K562 (cell line): ENCODE data around the gene CEP128. TPM values are rescaled to one million over a fixed set of nuclear protein-coding genes. Genes with fewer than 3 reads are reported as not detected.

Experiments
- ATAC-seq: fragments of 200-7000 bp; cut with Tn5 transposase; 3 replicates; pipeline ENCODE4 v1.9.1; 2020; ENCODE audit warnings: moderate library complexity
- BruUV-seq: library from RNA; stranded (reverse); fragments of 400-500 nt; replicated peaks from 2 replicates; lab custom pipeline; 2021; lab: Mats Ljungman, UMichigan
- CTCF ChIA-PET: fragments of 300-600 bp; formaldehyde crosslinking; extraction: SDS; loops from one replicate; lab custom pipeline; 2021; ENCODE audit warnings: low intra/inter-chr PET ratio; lab: Yijun Ruan, JAX
- POLR2A ChIA-PET: fragments of 300-600, 350-650 bp; sonication (Branson Sonifier 250); formaldehyde crosslinking; extraction: SDS; loops from one replicate; lab custom pipeline; 2021; ENCODE audit warnings: antibody characterized with exemption, inconsistent platforms; lab: Yijun Ruan, JAX
- DNase-seq, 4 experiments: peaks; one replicate each; pipeline versions ENCODE4 v3.0.0 to v3.0.0-alpha.2; 2011 to 2018; ENCODE audit warnings: low spot score in 3 of 4, mixed read lengths in 3 of 4; ENCODE audit errors: extremely low read depth in 1 of 4
- FAIRE-seq: peaks from 2 replicates; lab custom pipeline; 2011; peaks lifted over from hg19 to GRCh38; lab: Jason Lieb, UNC
- H2AFZ ChIP-seq: 2 replicates; pipeline ENCODE4 v1.6.0; 2011; ENCODE audit warnings: low read depth, low read length, control low read depth, inconsistent platforms
- H3K27ac ChIP-seq: fragments of 200-600 bp; 3 replicates; pipeline ENCODE4 v1.8.0; 2011; ENCODE audit warnings: low read depth, mild to moderate bottlenecking, control low read depth, inconsistent platforms, low read length, moderate library complexity, mixed read lengths; ENCODE audit errors: extremely low read depth
- H3K27me3 ChIP-seq, 2 experiments: fragments of 300-600 bp in 1 of 2; 2 replicates in 1 of 2; 3 replicates in 1 of 2; pipeline versions ENCODE4 v1.6.0 to v1.8.0; 2011; ENCODE audit warnings: inconsistent platforms in 2 of 2, low read length in 2 of 2, mild to moderate bottlenecking in 1 of 2, mixed read lengths in 1 of 2, moderate library complexity in 1 of 2; ENCODE audit not compliant: control insufficient read depth in 2 of 2, insufficient read depth in 2 of 2
- H3K36me3 ChIP-seq: fragments of 300-600 bp; 3 replicates; pipeline ENCODE4 v1.8.0; 2011; ENCODE audit warnings: mild to moderate bottlenecking, low read length, inconsistent platforms; ENCODE audit not compliant: control insufficient read depth, insufficient read depth
- H3K4me1 ChIP-seq, 2 experiments: fragments of 200-600 bp in 1 of 2; replicated peaks in 1 of 2; 2 replicates in 1 of 2; 3 replicates in 1 of 2; pipeline versions ENCODE4 v1.5.1 to v1.8.0; 2011; ENCODE audit warnings: inconsistent platforms in 2 of 2, low read length in 2 of 2, mild to moderate bottlenecking in 1 of 2, mixed read lengths in 1 of 2, moderate library complexity in 1 of 2; ENCODE audit not compliant: control insufficient read depth in 2 of 2, insufficient read depth in 2 of 2
- H3K4me2 ChIP-seq: 2 replicates; pipeline ENCODE4 v1.6.1; 2011; ENCODE audit warnings: low read length, control low read depth, inconsistent platforms, mixed read lengths; ENCODE audit not compliant: insufficient read depth
- H3K4me3 ChIP-seq: fragments of 200-600 bp; sonication (generic), shearing (Covaris generic); 2 replicates; pipeline ENCODE4 v1.5.1; 2016; ENCODE audit warnings: control low read depth, inconsistent platforms
- H3K79me2 ChIP-seq: fragments of 200-600 bp; 3 replicates; pipeline ENCODE4 v1.8.0; 2011; ENCODE audit warnings: low read length, inconsistent platforms; ENCODE audit not compliant: control insufficient read depth, insufficient read depth
- H3K9ac ChIP-seq, 2 experiments: 2 replicates each; pipeline versions ENCODE4 v1.6.0 to v1.6.1; 2011; ENCODE audit warnings: low read depth in 2 of 2, low read length in 2 of 2, control low read depth in 1 of 2, inconsistent platforms in 1 of 2, mild to moderate bottlenecking in 1 of 2, mixed read lengths in 1 of 2; ENCODE audit not compliant: insufficient read depth in 1 of 2
- H3K9me1 ChIP-seq: one replicate; pipeline ENCODE4 v1.6.0; 2011; ENCODE audit warnings: inconsistent platforms, mild to moderate bottlenecking, low read length, moderate library complexity; ENCODE audit not compliant: control insufficient read depth, insufficient read depth
- H3K9me3 ChIP-seq: replicated peaks from 2 replicates; pipeline ENCODE4 v1.5.1; 2011; ENCODE audit warnings: low read depth, low read length, inconsistent platforms; ENCODE audit not compliant: control insufficient read depth, insufficient read depth
- H4K20me1 ChIP-seq: replicated peaks from 2 replicates; pipeline ENCODE4 v1.6.1; 2011; ENCODE audit warnings: low read length, inconsistent platforms, mixed read lengths; ENCODE audit not compliant: control insufficient read depth, insufficient read depth
- CBX3 ChIP-seq, 2 experiments: IDR thresholded peaks; 1 replicate in 1 of 2; 2 replicates in 1 of 2; pipeline ENCODE4 v1.6.1; 2012; ENCODE audit warnings: inconsistent platforms in 2 of 2, low read length in 2 of 2, borderline replicate concordance in 1 of 2, control low read depth in 1 of 2
- CC2D1A ChIP-seq: fragments of 450-650 bp; IDR thresholded peaks from 2 replicates; pipeline ENCODE4 v1.6.1; 2017; ENCODE audit warnings: mild to moderate bottlenecking
- CCNT2 ChIP-seq: IDR thresholded peaks from 2 replicates; pipeline ENCODE4 v1.6.1; 2011; ENCODE audit warnings: borderline replicate concordance, low read depth, mild to moderate bottlenecking, moderate library complexity, mixed read lengths, low read length; ENCODE audit not compliant: insufficient read length; ENCODE audit errors: extremely low read depth
- ETV6 ChIP-seq, 3 experiments: fragments of 150-350 bp in 1 of 3; sonication (generic) in 1 of 3; formaldehyde crosslinking in 1 of 3; IDR thresholded peaks; 2 replicates each; pipeline versions ENCODE4 v1.6.1 to v1.8.0; 2014 to 2022; ENCODE audit warnings: borderline replicate concordance in 2 of 3, low read depth in 2 of 3, antibody characterized with exemption in 1 of 3, low read length in 1 of 3, mild to moderate bottlenecking in 1 of 3, missing genetic modification reagents in 1 of 3
- GTF2E2 ChIP-seq: fragments of 200-800 bp; sonication (Bioruptor generic); IDR thresholded peaks from 2 replicates; pipeline ENCODE4 v1.6.1; 2016; ENCODE audit warnings: missing genetic modification characterization, missing compliant biosample characterization
- HDGF ChIP-seq: fragments of 450-650 bp; IDR thresholded peaks from 2 replicates; pipeline ENCODE4 v1.6.1; 2016
- NBN ChIP-seq: fragments of 450-650 bp; IDR thresholded peaks from 2 replicates; pipeline ENCODE4 v1.6.1; 2016; ENCODE audit warnings: low read depth, mild to moderate bottlenecking
- NCOA6 ChIP-seq: fragments of 450-650 bp; IDR thresholded peaks from 2 replicates; pipeline ENCODE4 v1.6.1; 2017; ENCODE audit warnings: mild to moderate bottlenecking
- NR2F6 ChIP-seq: fragments of 450-650 bp; formaldehyde crosslinking; IDR thresholded peaks from 2 replicates; pipeline ENCODE4 v1.4.0; 2020; ENCODE audit warnings: mild to moderate bottlenecking
- OTX1 ChIP-seq: fragments of 450-650 bp; formaldehyde crosslinking; IDR thresholded peaks from 2 replicates; pipeline ENCODE4 v1.4.0; 2022; ENCODE audit warnings: mild to moderate bottlenecking
- PKNOX1 ChIP-seq: fragments of 450-650 bp; IDR thresholded peaks from 2 replicates; pipeline ENCODE4 v1.6.1; 2016
- SMARCA5 ChIP-seq: fragments of 450-650 bp; IDR thresholded peaks from 2 replicates; pipeline ENCODE4 v1.6.1; 2016
- SRSF7 ChIP-seq: fragments of 200-400 bp; formaldehyde crosslinking; optimal IDR thresholded peaks from 2 replicates; pipeline ENCODE3; 2017; ENCODE audit warnings: mild to moderate bottlenecking, low read depth, low read length
- VEZF1 ChIP-seq: fragments of 200-800 bp; sonication (Bioruptor generic); IDR thresholded peaks from 2 replicates; pipeline ENCODE4 v1.6.1; 2017; ENCODE audit warnings: missing genetic modification characterization, missing compliant biosample characterization
- ZNF561 ChIP-seq: fragments of 450-650 bp; formaldehyde crosslinking; conservative IDR thresholded peaks from 2 replicates; pipeline ENCODE4 v1.4.0; 2020; ENCODE audit warnings: mild to moderate bottlenecking, moderate library complexity
- WGBS: fragments of 100-300 bp; shearing (Covaris generic); methylation state at CpG from one replicate; pipeline ENCODE4 v1.1.6; 2016; ENCODE audit warnings: low coverage, mixed read lengths; ENCODE audit not compliant: insufficient coverage; ENCODE audit errors: missing lambda C conversion rate; 5-methylcytosine and 5-hydroxymethylcytosine counted together
- in situ Hi-C: fragments of 300-500 bp; cut with MboI; formaldehyde crosslinking; loops from 4 replicates; pipeline ENCODE4 v1.15.0; 2018; ENCODE audit warnings: inconsistent platforms, mixed read lengths
- intact Hi-C: fragments of 100-400 bp; cut with micrococcal nuclease; formaldehyde crosslinking; loops from 2 replicates; pipeline ENCODE4 v1.14.2; 2022
- polyA plus RNA-seq, 8 experiments: library from polyadenylated mRNA; depleted of rRNA in 4 of 8; stranded (reverse) in 5 of 8; unstranded in 3 of 8; fragments of >200 nt; fragmentation: Nextera tagmentation in 2 of 8; fragmentation: Illumina TruSeq in 1 of 8; extraction: Ambion mirVana in 2 of 8; extraction: Trizol in 1 of 8; gene quantifications; 2 replicates each; pipeline versions ENCODE4 v1.2.1 to v1.2.3, GENCODE V29; 2011 to 2014; ENCODE audit warnings: inconsistent platforms in 1 of 8, missing spikeins in 1 of 8
- total RNA-seq, 7 experiments: library from RNA; depleted of rRNA in 6 of 7; stranded (reverse); fragments of >200 nt in 6 of 7; fragmentation: Illumina TruSeq in 2 of 7; extraction: Trizol in 2 of 7; gene quantifications; 2 replicates each; pipeline versions ENCODE4 v1.2.1 to v1.2.3, GENCODE V29; 2011 to 2021; ENCODE audit warnings: low replicate concordance in 1 of 7

CEP128 gene
- total and polyA plus RNA-seq, 9 of the 15 experiments (the other 6 are each of a cell fraction or from before 2014, with no cell fraction given), result 2.3 to 9.2 (median 4.6) TPM

GRCh38 chr14:80518173-80518572 is 423.4 kb downstream of the CEP128 start:
- no peak for DNase-seq
- Histone ChIP-seq H3K4me1 (no peaks in the 10 kb centered on the region), H3K9me1 (no peaks in the 10 kb centered on the region)
- TF ChIP-seq CCNT2, result no peak
- no peak for TF ChIP-seq PKNOX1
- no peak for TF ChIP-seq NCOA6
- no peak for TF ChIP-seq ZNF561 (CRISPR knock-in tag)
- TF ChIP-seq, all 486 proteins: peak for 0
- Histone ChIP-seq H3K4me2 (no peak overlapping the region), H3K36me3 (no peaks in the 10 kb centered on the region), H3K4me3 (no peak overlapping the region), H3K9me3 (no peaks in the 10 kb centered on the region), H3K27me3 (no peaks in the 10 kb centered on the region), H3K79me2 (no peaks in the 10 kb centered on the region), H3K9ac (no peak overlapping the region), H4K20me1 (no peaks in the 10 kb centered on the region), H2AFZ (no peak overlapping the region), H3K27ac (no peak overlapping the region)
- BruUV-seq, result no TSS peak
- intact Hi-C loops, result no loop called here
- WGBS, result 0% methylated on average over 3 of the region's 4 CpGs
- FAIRE-seq, result no peak
- ChIA-PET CTCF (no interaction called here), POLR2A (no interaction called here)
- in situ Hi-C loops, result no loop called here
- ATAC-seq, result no peak

- no peaks in the 10 kb centered on the region for H4K20me1 ChIP-seq
- no peak overlapping the region for H3K4me2 ChIP-seq
- ChIA-PET CTCF (no interaction called here), POLR2A (no interaction called here)
- in situ Hi-C loops, result no loop called here
- no peak overlapping the region for H3K9ac ChIP-seq
- H3K27ac ChIP-seq, result no peak overlapping the region
- WGBS, result 0% methylated on average over 3 of the region's 3 CpGs
- BruUV-seq, result no TSS peak
- FAIRE-seq, result no peak
- no peak for ATAC-seq
- no peaks in the 10 kb centered on the region for H3K27me3 ChIP-seq
- H3K9me1 ChIP-seq, result no peaks in the 10 kb centered on the region
- H2AFZ ChIP-seq, result no peak overlapping the region
- H3K4me3 ChIP-seq, result no peak overlapping the region
- H3K4me1 ChIP-seq, result no peaks in the 10 kb centered on the region
- H3K36me3 ChIP-seq, result no peaks in the 10 kb centered on the region
- no peaks in the 10 kb centered on the region for H3K9me3 ChIP-seq
- DNase-seq, result no peak
- intact Hi-C loops, result no loop called here
- no peaks in the 10 kb centered on the region for H3K79me2 ChIP-seq
- no peak for TF ChIP-seq NR2F6
- no peak for TF ChIP-seq SRSF7
- no peak for TF ChIP-seq GTF2E2 (tag)
- no peak for TF ChIP-seq CBX3 (IDR thresholded peaks at IDR 0.05; ENCODE audit: borderline replicate concordance in 1 of 2, low read length in 2 of 2)
- TF ChIP-seq VEZF1 (CRISPR knock-in tag), result no peak
- TF ChIP-seq ETV6 (IDR thresholded peaks at IDR 0.05; ENCODE audit: borderline replicate concordance in 1 of 2, low read depth in 2 of 2, low read length in 1 of 2), result no peak
- TF ChIP-seq ETV6 (CRISPR knock-in tag; IDR thresholded peaks at IDR 0.05; ENCODE audit: borderline replicate concordance), result no peak
- TF ChIP-seq NBN, result no peak
- no peak for TF ChIP-seq CC2D1A
- TF ChIP-seq HDGF, result no peak
- TF ChIP-seq OTX1, result no peak
- TF ChIP-seq SMARCA5, result no peak
These were observed 434.2 kb downstream of the CEP128 start for GRCh38 chr14:80507292-80507869.
